Omental fat pad (tissue), 4 donors: Measurements from ENCODE around the gene TSPYL2. TPM values are rescaled to one million over a fixed set of nuclear protein-coding genes. Genes with fewer than 3 reads are reported as not detected.

ENCODE experiments used
- ATAC-seq: fragments of 150-250 bp; one replicate; pipeline ENCODE4 v1.9.1; 2016; ENCODE audit warnings: mild to moderate bottlenecking, moderate library complexity; ENCODE audit not compliant: low FRiP score
- DNase-seq: peaks from one replicate; pipeline ENCODE4 v3.0.0-alpha.2; 2019; ENCODE audit warnings: low spot score
- CTCF ChIP-seq, 3 donors: fragments of 450-650 bp; IDR thresholded peaks; one replicate each; pipeline ENCODE4 v1.5.1; 2016 to 2017; ENCODE audit warnings: antibody characterized with exemption in 3 of 3, mild to moderate bottlenecking in 3 of 3, moderate library complexity in 2 of 3
- total RNA-seq, 4 donors: library from RNA; depleted of rRNA; stranded (reverse); fragments of >200 nt; gene quantifications; one replicate each; pipeline ENCODE4 v1.1.0, GENCODE V29; 2016

Gene TSPYL2
- total RNA-seq, 4 donors from 2014 or later, result 30.9 to 127 (median 53.9) TPM

GRCh38 chrX:53049127-53049517 lies 33.0 kb upstream of the TSPYL2 start:
- no peak for ATAC-seq
- no peak for TF ChIP-seq CTCF (IDR thresholded peaks at IDR 0.05)

GRCh38 chrX:53050841-53051240 lies 31.3 kb upstream of the TSPYL2 start:
- DNase-seq, result no peak
- no peak for TF ChIP-seq CTCF (IDR thresholded peaks at IDR 0.05)

More at GRCh38 chrX:53049127-53049517, 33.0 kb upstream of the TSPYL2 start:
- no peak for DNase-seq

GRCh38 chrX:53055244-53055849 lies 26.8 kb upstream of the TSPYL2 start:
- no peak for TF ChIP-seq CTCF (IDR thresholded peaks at IDR 0.05)
- DNase-seq (no peak), ATAC-seq (no peak)

More at GRCh38 chrX:53050841-53051240, 31.3 kb upstream of the TSPYL2 start:
- no peak for ATAC-seq

- DNase-seq (no peak), ATAC-seq (no peak)
- no peak for TF ChIP-seq CTCF (IDR thresholded peaks at IDR 0.05)
Measured at GRCh38 chrX:53056292-53056691, 25.9 kb upstream of the TSPYL2 start.

- no peak for DNase-seq
- no peak for TF ChIP-seq CTCF (IDR thresholded peaks at IDR 0.05)
- ATAC-seq, result no peak
Measured at GRCh38 chrX:53065104-53065503, 17.1 kb upstream of the TSPYL2 start.

- no peak for DNase-seq
- TF ChIP-seq CTCF (IDR thresholded peaks at IDR 0.05), result no peak
- ATAC-seq, result no peak
Measured at GRCh38 chrX:53071064-53071463, 11.1 kb upstream of the TSPYL2 start.
